ENCODE measurements around the gene CNIH2. TPM values are rescaled to one million over a fixed set of nuclear protein-coding genes. Genes with fewer than 3 reads are reported as not detected.

Gene CNIH2
- total RNA-seq, 4 donors from 2014 or later = 0.41 TPM; not detected in 3

- Histone ChIP-seq H3K36me3 (peaks cover 0 to 10% (median 0%) of the 10 kb centered on the region in 4 donors), H3K27me3 (no peaks in the 10 kb centered on the region), H3K9me3 (no peaks in the 10 kb centered on the region), H3K27ac (no peak overlapping the region), H3K4me1 (no peaks in the 10 kb centered on the region), H3K4me3 (no peak overlapping the region)
- WGBS, 2 donors (ENCODE audit: low coverage in 1 of 2) = 93 to 100% methylated on average over 1 to 11 of the region's 11 CpGs
- TF ChIP-seq POLR2A (IDR thresholded peaks at IDR 0.05) (no peak), EP300 (IDR thresholded peaks at IDR 0.05; ENCODE audit: low read depth) (no peak), CTCF (IDR thresholded peaks at IDR 0.05) (no peak), POLR2AphosphoS5 (IDR thresholded peaks at IDR 0.05) (no peak)
- in situ Hi-C loops (cut with MboI; ENCODE audit: low pct_ligation_motif_present in 1 of 4, low pct_unique_long_range_greater_than_20kb in 1 of 4, low sequenced_read_pairs in 3 of 4) = no loop called here
- no peak for DNase-seq
- intact Hi-C loops (cut with DNase I; ENCODE audit: low total_unique reads) = no loop called here
Observed at GRCh38 chr11:66232769-66233168, 45.2 kb upstream of the CNIH2 start.

GRCh38 chr11:66233301-66233700, 44.7 kb upstream of the CNIH2 start:
- DNase-seq = no peak
- Histone ChIP-seq H3K36me3 (peaks cover 0 to 10% (median 0%) of the 10 kb centered on the region in 4 donors), H3K27ac (no peak overlapping the region), H3K4me1 (no peaks in the 10 kb centered on the region), H3K4me3 (no peak overlapping the region), H3K9me3 (no peaks in the 10 kb centered on the region), H3K27me3 (no peaks in the 10 kb centered on the region)
- in situ Hi-C loops (cut with MboI; ENCODE audit: low pct_ligation_motif_present in 1 of 4, low pct_unique_long_range_greater_than_20kb in 1 of 4, low sequenced_read_pairs in 3 of 4) = no loop called here
- WGBS, 2 donors (ENCODE audit: low coverage in 1 of 2) = 97% methylated on average over 5 of the region's 5 CpGs; no CpG with 5 or more reads in 1 of the 2 donors
- intact Hi-C loops (cut with DNase I; ENCODE audit: low total_unique reads) = no loop called here
- TF ChIP-seq POLR2A (IDR thresholded peaks at IDR 0.05) = no peak
- no peak for TF ChIP-seq CTCF (IDR thresholded peaks at IDR 0.05)
- no peak for TF ChIP-seq POLR2AphosphoS5 (IDR thresholded peaks at IDR 0.05)
- TF ChIP-seq EP300 (IDR thresholded peaks at IDR 0.05; ENCODE audit: low read depth) = no peak

- H3K36me3 ChIP-seq = peaks cover 0 to 10% (median 0%) of the 10 kb centered on the region in 4 donors
- in situ Hi-C loops (cut with MboI; ENCODE audit: low pct_ligation_motif_present in 1 of 4, low pct_unique_long_range_greater_than_20kb in 1 of 4, low sequenced_read_pairs in 3 of 4) = no loop called here
Observed at GRCh38 chr11:66235141-66235540, 42.8 kb upstream of the CNIH2 start.

GRCh38 chr11:66237867-66238266, 40.1 kb upstream of the CNIH2 start:
- intact Hi-C loops (cut with DNase I; ENCODE audit: low total_unique reads) (no loop called here), in situ Hi-C loops (cut with MboI; ENCODE audit: low pct_ligation_motif_present in 1 of 4, low pct_unique_long_range_greater_than_20kb in 1 of 4, low sequenced_read_pairs in 3 of 4) (no loop called here)
- no peaks in the 10 kb centered on the region for H3K36me3 ChIP-seq
- H3K4me3 ChIP-seq = no peak overlapping the region
- TF ChIP-seq CTCF (IDR thresholded peaks at IDR 0.05) (no peak), POLR2AphosphoS5 (IDR thresholded peaks at IDR 0.05) (no peak), EP300 (IDR thresholded peaks at IDR 0.05; ENCODE audit: low read depth) (no peak), POLR2A (IDR thresholded peaks at IDR 0.05) (no peak)
- H3K9me3 ChIP-seq = no peaks in the 10 kb centered on the region
- no peak for DNase-seq
- WGBS, 2 donors (ENCODE audit: low coverage in 1 of 2) = 93% methylated on average over 5 of the region's 6 CpGs; no CpG with 5 or more reads in 1 of the 2 donors
- H3K27me3 ChIP-seq = no peaks in the 10 kb centered on the region
- no peaks in the 10 kb centered on the region for H3K4me1 ChIP-seq
- H3K27ac ChIP-seq = no peak overlapping the region

More at GRCh38 chr11:66235141-66235540, 42.8 kb upstream of the CNIH2 start:
- no peaks in the 10 kb centered on the region for H3K9me3 ChIP-seq
- intact Hi-C loops (cut with DNase I; ENCODE audit: low total_unique reads) = no loop called here
- H3K27me3 ChIP-seq = no peaks in the 10 kb centered on the region
- no peak for DNase-seq
- no peaks in the 10 kb centered on the region for H3K4me1 ChIP-seq
- no peak overlapping the region for H3K27ac ChIP-seq
- TF ChIP-seq POLR2A (IDR thresholded peaks at IDR 0.05) (no peak), EP300 (IDR thresholded peaks at IDR 0.05; ENCODE audit: low read depth) (no peak), POLR2AphosphoS5 (IDR thresholded peaks at IDR 0.05) (no peak), CTCF (IDR thresholded peaks at IDR 0.05) (no peak)
- H3K4me3 ChIP-seq = no peak overlapping the region
- 92 to 96% methylated on average over 5 to 11 of the region's 11 CpGs for WGBS, 2 donors (ENCODE audit: low coverage in 1 of 2)
